HepG2 (cell line): Measurements from ENCODE around the gene METTL16.
A peak's percentile ranks its signal among the peaks of the same experiment; 100 is the strongest.

Experiments used
- NFE2L1 ChIP-seq: sonication (generic); formaldehyde crosslinking; IDR thresholded peaks from 2 replicates; pipeline ENCODE4 v1.4.0; 2020; ENCODE audit warnings: missing genetic modification reagents, mild to moderate bottlenecking, borderline replicate concordance
- SMC3 ChIP-seq: IDR thresholded peaks from 2 replicates; pipeline ENCODE4 v1.6.1; 2011; ENCODE audit warnings: low read length, improper control_type of control experiment
- ZFX ChIP-seq: sonication (generic); formaldehyde crosslinking; IDR thresholded peaks from 2 replicates; pipeline ENCODE4 v1.4.0; 2020; ENCODE audit warnings: mild to moderate bottlenecking, low read depth, missing genetic modification reagents, moderate library complexity
- ZNF225 ChIP-seq: sonication (generic); formaldehyde crosslinking; IDR thresholded peaks from 2 replicates; pipeline ENCODE4 v1.4.0; 2020; ENCODE audit warnings: mild to moderate bottlenecking, missing genetic modification reagents
- ZNF235 ChIP-seq: sonication (generic); formaldehyde crosslinking; IDR thresholded peaks from 2 replicates; pipeline ENCODE4 v1.8.1; 2023; ENCODE audit warnings: mild to moderate bottlenecking, missing genetic modification reagents, borderline replicate concordance
- TF ChIP-seq, protein P1 (sequence below): sonication (generic); formaldehyde crosslinking; IDR thresholded peaks from 2 replicates; pipeline ENCODE4 v1.5.0; 2020; ENCODE audit warnings: mild to moderate bottlenecking, missing genetic modification reagents, moderate library complexity
- TF ChIP-seq, protein P2 (sequence below): sonication (generic); formaldehyde crosslinking; IDR thresholded peaks from 2 replicates; pipeline ENCODE4 v1.4.0; 2020; ENCODE audit warnings: missing genetic modification reagents
- TF ChIP-seq, protein P3 (sequence below): fragments of 450-650 bp; IDR thresholded peaks from 2 replicates; pipeline ENCODE4 v1.6.1; 2017; ENCODE audit warnings: mild to moderate bottlenecking
- TF ChIP-seq, protein P4 (sequence below): sonication (generic); formaldehyde crosslinking; IDR thresholded peaks from 2 replicates; pipeline ENCODE4 v1.4.0; 2020; ENCODE audit warnings: missing genetic modification reagents, borderline replicate concordance

DNA sequence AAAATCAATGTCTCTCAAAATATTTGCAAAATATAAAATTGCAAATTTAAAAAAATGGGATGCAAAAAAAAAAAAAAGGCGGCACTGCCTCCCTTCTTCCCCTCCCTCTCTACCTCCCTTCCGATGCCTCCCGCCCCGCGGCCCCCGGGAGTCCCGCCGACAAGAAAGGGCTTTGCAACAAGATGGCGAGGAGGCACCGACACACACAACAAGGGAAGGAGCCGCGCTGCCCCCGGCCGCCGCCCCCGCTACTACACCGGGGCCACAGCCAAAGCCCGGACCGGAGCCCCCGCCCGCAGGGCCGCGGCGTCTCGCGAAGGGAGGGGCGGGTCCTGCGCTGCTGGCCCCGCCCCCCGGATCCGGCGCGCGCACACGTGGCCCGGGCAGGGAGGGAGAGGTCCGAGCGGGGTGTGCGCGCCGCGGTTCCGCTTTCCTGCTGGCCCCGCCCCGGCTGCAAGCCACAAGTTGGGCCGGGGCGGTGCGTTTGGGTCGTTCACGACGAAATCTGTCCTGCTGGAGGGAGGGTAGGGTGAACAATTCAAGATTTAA is 110.7 kb downstream of the METTL16 start, which contains the start of gene MNT:
- no peak for TF ChIP-seq ZNF235 (CRISPR knock-in tag)
- TF ChIP-seq, protein P1, sequence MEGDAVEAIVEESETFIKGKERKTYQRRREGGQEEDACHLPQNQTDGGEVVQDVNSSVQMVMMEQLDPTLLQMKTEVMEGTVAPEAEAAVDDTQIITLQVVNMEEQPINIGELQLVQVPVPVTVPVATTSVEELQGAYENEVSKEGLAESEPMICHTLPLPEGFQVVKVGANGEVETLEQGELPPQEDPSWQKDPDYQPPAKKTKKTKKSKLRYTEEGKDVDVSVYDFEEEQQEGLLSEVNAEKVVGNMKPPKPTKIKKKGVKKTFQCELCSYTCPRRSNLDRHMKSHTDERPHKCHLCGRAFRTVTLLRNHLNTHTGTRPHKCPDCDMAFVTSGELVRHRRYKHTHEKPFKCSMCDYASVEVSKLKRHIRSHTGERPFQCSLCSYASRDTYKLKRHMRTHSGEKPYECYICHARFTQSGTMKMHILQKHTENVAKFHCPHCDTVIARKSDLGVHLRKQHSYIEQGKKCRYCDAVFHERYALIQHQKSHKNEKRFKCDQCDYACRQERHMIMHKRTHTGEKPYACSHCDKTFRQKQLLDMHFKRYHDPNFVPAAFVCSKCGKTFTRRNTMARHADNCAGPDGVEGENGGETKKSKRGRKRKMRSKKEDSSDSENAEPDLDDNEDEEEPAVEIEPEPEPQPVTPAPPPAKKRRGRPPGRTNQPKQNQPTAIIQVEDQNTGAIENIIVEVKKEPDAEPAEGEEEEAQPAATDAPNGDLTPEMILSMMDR (CRISPR knock-in tag), result no peak
- TF ChIP-seq ZFX (CRISPR knock-in tag), result no peak; the same call in 1 of the 2 replicates
- TF ChIP-seq, protein P2, sequence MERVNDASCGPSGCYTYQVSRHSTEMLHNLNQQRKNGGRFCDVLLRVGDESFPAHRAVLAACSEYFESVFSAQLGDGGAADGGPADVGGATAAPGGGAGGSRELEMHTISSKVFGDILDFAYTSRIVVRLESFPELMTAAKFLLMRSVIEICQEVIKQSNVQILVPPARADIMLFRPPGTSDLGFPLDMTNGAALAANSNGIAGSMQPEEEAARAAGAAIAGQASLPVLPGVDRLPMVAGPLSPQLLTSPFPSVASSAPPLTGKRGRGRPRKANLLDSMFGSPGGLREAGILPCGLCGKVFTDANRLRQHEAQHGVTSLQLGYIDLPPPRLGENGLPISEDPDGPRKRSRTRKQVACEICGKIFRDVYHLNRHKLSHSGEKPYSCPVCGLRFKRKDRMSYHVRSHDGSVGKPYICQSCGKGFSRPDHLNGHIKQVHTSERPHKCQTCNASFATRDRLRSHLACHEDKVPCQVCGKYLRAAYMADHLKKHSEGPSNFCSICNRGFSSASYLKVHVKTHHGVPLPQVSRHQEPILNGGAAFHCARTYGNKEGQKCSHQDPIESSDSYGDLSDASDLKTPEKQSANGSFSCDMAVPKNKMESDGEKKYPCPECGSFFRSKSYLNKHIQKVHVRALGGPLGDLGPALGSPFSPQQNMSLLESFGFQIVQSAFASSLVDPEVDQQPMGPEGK (CRISPR knock-in tag), result peak; percentile 98
- no peak for TF ChIP-seq NFE2L1 (CRISPR knock-in tag)
- no peak for TF ChIP-seq SMC3
- TF ChIP-seq, protein P3, sequence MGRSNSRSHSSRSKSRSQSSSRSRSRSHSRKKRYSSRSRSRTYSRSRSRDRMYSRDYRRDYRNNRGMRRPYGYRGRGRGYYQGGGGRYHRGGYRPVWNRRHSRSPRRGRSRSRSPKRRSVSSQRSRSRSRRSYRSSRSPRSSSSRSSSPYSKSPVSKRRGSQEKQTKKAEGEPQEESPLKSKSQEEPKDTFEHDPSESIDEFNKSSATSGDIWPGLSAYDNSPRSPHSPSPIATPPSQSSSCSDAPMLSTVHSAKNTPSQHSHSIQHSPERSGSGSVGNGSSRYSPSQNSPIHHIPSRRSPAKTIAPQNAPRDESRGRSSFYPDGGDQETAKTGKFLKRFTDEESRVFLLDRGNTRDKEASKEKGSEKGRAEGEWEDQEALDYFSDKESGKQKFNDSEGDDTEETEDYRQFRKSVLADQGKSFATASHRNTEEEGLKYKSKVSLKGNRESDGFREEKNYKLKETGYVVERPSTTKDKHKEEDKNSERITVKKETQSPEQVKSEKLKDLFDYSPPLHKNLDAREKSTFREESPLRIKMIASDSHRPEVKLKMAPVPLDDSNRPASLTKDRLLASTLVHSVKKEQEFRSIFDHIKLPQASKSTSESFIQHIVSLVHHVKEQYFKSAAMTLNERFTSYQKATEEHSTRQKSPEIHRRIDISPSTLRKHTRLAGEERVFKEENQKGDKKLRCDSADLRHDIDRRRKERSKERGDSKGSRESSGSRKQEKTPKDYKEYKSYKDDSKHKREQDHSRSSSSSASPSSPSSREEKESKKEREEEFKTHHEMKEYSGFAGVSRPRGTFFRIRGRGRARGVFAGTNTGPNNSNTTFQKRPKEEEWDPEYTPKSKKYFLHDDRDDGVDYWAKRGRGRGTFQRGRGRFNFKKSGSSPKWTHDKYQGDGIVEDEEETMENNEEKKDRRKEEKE, result no peak
- TF ChIP-seq, protein P4, sequence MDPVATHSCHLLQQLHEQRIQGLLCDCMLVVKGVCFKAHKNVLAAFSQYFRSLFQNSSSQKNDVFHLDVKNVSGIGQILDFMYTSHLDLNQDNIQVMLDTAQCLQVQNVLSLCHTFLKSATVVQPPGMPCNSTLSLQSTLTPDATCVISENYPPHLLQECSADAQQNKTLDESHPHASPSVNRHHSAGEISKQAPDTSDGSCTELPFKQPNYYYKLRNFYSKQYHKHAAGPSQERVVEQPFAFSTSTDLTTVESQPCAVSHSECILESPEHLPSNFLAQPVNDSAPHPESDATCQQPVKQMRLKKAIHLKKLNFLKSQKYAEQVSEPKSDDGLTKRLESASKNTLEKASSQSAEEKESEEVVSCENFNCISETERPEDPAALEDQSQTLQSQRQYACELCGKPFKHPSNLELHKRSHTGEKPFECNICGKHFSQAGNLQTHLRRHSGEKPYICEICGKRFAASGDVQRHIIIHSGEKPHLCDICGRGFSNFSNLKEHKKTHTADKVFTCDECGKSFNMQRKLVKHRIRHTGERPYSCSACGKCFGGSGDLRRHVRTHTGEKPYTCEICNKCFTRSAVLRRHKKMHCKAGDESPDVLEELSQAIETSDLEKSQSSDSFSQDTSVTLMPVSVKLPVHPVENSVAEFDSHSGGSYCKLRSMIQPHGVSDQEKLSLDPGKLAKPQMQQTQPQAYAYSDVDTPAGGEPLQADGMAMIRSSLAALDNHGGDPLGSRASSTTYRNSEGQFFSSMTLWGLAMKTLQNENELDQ (CRISPR knock-in tag), result no peak
- TF ChIP-seq ZNF225, result no peak
